HG02981 (cell line): ENCODE measurements around the gene MEAF6.

Source experiments
- ATAC-seq: cut with Tn5 transposase; IDR thresholded peaks from one replicate; pipeline ENCODE4 v1.9.1; 2021; ENCODE audit warnings: mild to moderate bottlenecking, moderate library complexity; ENCODE audit not compliant: unreplicated experiment

Gene MEAF6

DNA sequence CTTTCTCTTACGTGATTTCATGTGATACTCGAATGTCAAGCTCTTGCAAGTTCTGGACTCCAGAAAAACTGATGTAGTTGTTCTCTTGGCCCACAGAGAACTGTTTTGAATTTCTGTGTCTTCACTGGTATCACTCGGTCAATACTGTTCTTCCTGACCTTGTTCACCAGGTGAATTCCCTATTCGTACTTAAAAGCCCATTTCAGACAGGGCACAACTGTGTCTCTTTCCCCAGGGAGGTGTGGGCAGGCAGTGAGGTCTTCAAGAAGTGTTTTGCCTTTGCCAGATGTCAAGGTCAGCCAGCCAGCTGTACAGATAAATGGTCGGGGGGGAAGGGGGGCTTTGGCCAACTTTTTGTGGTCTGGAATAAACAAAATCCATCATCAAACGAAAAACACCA is 67.7 kb downstream of the MEAF6 start:
- no peak for ATAC-seq

GRCh38 chr1:37442644-37443043 is 71.9 kb downstream of the MEAF6 start:
- ATAC-seq: no peak
